8988T (cell line): ENCODE results near the gene CACNA1C.
A peak's percentile ranks its signal among the peaks of the same experiment; 100 is the strongest.

Experiments used
- DNase-seq: peaks from one replicate; pipeline ENCODE4 v3.0.0; 2011

CACNA1C gene

DNA sequence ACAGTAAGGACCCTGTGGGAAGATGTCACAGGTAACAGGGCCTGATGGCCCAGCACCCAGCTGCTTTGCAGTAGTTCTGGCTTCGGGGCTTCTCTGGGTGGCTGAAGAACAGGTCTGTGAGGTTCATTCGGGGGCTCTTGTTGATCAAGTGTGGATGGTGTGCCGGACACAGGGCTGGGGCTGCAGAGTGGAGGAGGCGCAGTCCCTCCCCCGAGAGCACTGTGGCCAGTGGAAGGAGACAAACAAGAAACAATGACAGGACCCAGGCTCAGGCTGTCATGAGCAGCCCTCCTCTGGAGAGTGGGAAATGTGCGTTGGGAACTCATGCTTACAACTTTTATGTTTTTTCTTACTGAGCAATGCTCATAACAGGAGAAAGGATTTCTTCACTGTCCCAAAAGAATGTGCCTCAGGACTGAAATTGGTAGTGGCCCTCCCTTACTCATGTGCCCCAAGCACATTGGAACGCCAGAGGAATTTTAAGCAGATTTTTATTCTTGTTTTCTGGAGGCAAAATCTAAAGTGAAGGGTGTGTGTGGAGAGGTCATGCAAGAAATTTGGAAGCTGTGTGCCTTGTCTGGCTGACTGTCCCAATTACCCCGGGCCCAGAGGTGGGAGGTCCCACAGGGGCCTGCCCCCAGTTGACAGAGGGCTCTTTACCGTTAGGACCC, 233.8 kb downstream of the CACNA1C start:
- no peak for DNase-seq

DNA sequence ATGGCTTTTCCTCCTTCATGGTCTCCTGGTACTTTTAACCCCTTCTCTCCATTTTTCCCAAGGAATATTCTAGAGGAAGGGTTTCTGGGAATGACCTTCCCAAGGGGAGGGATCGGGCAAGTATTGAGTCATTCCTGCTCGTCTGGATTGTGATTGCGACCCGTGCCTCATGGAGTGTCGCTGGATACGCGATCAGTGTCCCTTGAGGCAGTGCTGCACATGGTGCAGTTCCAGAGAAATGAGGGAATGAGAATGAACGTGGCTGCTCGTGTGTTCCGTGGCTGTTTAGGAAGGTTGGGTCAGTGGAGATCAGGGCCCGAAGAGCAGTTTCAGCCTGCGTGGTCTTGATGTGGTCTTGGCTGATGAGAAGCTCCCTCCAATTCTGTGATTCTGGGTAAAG, 234.4 kb downstream of the CACNA1C start:
- DNase-seq: no peak

DNA sequence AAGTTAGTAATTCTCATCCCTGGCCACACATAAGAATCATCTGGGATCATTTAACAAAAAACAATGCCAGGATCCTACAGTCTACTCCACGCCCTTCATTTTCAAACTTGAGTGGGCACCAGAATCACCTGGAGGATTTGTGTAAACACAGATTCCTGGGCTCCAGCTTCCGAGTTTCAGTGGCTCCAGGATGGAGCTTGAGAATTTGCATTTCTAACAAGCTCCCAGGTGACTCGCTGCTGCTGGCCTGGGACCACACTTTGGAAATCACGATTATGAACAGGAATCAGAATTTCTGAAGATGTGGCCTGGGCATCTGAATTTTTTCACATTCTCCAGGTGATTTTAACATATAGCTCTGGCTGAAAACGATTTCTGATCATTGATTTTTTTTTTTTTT, 234.8 kb downstream of the CACNA1C start:
- no peak for DNase-seq

DNA sequence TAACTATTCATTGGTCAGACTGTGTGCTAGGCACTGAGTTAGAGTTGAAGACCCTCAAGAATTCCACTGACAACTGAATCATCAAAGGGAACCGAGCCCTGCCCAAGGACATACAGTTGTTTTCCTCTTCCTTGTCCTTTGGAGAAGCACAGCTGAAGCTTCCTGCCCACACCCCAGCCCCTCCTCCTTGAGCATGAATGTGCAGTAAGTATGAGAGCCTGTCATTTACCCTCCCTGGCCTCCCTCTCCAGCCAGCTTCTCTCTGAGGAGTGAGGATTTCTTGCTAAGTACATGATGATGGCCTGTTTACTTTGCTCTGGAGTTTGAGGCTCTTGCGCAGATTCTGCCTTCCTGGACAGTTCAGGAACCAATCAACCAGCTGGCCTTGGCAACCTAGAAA, 235.2 kb downstream of the CACNA1C start:
- DNase-seq: no peak

DNA sequence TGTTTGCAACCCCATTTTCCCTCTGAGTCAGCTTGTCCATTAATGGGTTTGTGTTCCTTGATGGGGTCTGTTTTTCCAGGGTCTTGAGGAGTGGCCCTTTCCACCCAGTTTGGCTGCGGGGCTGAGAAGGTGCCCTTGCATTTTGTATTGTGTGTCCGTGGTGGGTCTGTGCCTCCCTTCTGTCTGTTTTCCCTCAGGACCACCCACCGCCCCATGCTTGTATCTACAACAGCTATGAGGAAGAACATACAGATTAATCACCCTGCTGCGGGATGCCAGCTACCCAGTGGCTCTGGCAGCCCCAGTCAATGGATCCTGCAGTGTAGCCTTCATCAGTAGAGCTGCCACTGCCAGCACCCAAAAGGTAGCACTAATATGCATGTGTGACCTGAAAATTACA, 235.7 kb downstream of the CACNA1C start:
- DNase-seq: no peak

DNA sequence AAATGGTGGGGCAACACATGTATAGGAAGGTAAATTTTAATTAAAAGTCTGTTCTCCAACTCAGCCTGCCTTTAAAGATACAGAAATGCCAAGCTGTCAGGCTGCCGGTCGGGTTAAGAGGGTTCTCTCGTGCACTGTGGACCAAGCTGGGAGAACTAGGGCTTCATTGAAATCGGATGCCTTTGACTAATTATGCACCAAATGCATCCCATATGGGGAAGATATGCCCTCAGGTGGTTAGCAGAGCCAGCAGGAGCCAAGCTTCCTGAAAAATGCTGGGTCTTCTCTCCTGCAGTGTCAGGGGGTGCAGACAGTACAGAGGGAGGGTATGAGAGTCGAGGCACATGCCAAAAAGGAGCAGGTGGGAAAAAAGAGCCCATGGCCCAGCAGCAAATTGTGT, 236.1 kb downstream of the CACNA1C start:
- no peak for DNase-seq

DNA sequence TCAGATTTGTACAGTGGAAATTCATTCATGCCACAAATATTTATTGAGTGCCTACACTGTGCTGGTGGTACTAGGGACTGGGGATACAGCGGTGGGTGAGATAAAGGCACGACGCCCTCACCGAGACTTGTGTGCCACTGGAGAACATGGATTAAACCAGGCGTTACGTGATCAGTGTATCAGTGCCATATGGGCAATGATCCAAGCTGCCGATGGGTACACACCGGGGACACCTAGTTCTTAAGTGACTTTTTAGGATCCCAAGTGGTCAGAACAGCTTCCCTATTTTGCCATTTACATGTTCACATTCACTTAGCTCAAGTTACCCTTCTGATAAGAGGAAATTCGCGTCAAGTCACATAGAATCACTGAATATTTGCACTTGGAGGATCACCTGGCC, 236.7 kb downstream of the CACNA1C start:
- DNase-seq: no peak

DNA sequence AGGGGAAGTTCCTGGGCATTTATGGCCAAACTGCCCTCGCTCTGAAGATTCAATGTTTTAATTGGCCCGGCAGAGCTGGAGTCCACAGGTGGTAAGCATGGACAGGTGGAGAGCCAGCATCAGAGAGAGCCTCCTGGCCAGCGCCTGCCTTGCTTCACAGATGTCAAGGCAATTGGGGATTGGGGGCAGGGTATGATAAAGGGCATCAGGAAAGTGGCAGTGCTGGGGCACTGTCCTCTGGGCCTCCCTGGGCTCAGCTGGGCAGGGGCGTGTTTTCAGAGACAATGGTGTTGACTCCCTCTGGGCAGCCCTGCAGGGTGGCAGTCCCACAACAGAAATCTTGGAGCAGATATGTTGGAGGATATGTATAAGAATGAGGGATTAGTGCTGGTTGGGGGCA, 237.3 kb downstream of the CACNA1C start:
- DNase-seq: no peak

DNA sequence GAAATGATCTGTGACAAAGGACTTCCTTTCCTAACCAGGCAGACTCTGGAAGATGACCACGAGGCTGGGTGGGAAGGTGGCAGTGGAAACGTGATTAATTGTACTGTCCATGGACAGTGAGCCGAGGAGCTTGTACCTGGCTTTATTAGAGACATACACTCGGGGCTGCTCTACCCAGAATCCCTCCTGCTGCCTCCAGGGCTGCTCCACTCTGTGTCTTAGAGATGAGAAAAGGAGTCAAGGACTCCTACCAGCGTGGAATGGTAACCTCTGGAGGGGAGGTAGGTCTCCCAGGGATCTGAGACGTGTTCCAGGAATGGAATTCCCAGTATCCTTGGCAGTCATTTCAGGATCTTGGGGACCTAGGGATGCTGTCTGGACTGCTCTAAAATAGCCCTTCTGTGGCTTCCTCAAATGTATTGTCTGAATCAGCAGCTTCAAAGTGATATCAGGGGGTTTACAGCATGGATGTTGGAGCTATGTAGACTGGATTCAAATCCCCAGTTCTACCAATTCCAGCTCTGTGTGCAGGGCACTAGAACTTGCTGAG, 237.8 kb downstream of the CACNA1C start:
- no peak for DNase-seq

DNA sequence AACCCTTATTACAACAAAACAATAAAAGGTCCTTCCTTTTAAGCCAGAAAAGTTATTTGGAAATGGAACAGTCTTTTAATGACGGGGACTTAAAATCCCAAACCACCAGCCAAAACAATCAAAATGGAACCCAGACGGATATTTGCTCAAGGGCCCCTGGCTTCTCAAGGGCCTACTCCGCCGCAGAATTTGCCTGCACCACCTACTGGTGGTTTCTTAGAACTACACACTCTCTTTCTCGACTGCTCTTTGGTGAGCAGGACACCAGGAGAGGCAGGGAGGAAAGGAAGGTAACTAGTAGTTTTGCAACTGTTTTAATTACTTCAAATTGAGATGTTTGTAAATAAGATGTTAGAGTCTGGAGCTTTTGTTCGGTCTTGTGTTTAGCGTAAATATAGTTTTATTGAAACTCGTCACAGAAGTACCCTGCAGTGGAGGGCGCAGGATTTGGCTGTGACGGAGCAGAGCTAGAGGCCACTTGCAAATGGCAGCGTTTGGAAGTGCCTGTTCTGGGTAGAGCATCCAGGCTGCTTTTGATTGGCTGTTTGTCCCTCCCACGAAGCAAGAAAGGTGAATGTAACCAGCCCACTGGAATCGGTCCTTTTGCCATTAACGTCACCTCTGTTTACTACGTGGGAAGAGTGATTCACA, 238.5 kb downstream of the CACNA1C start:
- peak; percentile 71 for DNase-seq

DNA sequence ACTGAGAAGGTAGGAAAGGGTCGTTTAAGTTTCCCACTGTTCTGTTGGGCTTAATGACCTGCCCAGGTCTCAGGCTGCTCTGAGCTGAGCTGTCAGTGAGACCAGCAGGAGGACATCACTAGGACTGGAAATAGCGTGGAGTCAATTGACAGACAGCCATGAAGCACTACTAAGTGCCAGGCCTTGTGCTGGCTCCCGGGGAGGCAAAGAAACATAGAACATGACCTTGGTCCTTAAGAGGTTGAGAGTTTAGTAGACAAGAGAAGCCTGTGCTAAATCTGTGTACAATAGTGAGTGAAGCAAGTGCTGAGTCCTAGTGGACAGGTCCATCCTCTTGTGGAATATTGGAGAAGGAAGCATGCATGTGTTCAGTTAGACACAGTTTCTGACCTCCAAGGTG, 239.2 kb downstream of the CACNA1C start:
- no peak for DNase-seq

DNA sequence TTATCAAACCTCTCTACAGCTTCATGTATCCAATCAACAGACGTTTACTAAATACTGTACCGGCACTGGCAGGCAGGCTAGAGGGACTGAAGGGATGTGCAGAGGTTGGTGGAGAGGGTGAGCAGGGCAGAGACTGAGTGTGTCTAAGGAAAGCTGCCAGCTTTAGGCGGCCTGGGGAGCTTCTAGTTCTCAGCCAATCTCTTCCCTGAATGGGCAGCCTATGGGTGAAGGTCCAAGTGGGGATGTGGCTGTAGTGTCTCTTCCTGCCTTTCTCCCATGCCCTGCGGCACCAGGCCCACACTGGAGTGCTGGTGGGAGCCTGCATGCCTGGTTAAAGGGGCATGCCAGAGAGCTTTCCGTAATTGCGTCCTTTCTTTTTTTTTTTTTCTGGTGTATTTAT, 239.8 kb downstream of the CACNA1C start:
- no peak for DNase-seq

DNA sequence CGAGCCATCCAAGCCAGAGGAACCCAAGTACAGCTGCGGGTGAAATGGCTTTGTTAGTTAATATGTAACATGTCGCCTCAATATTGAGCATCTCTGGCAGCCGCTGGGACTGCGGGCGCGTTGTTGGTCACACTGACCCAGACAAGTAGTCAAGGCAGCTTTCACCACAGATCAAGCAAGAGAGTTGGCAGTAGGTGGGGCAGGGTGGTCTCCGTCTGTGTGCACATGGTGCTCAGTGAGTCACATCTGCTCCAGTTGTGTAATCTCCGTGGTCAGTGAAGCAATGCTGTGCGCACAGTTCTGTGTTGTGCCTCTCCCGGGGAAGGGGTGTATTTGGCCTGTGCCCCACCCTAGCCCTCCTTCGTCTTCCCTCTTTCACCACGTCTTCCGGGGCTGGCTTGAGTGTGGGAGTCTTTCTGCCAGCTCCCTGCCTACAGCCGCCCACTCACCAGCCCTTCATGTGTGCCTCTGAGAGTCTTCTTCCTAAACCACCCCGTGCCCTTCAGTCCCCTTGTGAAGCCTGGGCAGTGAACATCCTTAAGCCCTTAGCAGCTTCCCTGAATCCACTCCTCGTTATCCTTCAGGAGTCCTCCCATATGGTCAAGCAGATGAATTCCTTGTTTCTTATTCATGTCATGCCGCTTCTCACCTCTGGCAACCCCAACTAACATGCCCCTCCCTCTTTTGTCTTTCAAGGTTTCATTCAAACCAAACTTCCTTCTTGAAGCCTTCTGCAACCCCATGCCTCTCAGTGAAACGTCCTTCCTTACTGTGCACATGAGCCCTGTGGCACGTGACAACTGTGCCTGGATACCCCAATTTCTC, 242.1 kb downstream of the CACNA1C start:
- no peak for DNase-seq

DNA sequence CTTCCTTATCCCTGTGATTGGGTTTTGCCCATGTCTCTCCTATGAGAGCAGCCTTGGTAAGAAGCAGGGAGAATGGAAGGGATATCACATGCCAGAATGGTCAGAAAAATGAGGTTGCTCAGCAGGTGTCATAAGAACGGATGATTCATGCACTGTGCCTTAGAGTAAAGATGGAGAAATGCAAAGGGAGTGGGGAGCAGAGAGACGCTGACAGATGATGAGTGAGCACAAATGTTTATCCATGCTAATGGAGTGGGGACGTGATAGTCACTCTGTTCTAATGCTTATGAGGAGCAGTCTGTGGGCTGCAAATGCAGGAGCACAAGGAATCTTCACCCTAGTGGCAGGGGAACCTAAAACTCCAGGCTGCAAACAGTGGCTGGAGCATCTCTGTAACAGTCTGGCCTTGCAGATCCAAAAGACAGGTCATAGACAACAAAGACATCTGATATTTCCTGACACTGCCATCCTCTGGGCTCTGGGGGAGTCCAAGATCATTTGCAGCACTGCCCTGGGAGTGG, 243.2 kb downstream of the CACNA1C start:
- no peak for DNase-seq

DNA sequence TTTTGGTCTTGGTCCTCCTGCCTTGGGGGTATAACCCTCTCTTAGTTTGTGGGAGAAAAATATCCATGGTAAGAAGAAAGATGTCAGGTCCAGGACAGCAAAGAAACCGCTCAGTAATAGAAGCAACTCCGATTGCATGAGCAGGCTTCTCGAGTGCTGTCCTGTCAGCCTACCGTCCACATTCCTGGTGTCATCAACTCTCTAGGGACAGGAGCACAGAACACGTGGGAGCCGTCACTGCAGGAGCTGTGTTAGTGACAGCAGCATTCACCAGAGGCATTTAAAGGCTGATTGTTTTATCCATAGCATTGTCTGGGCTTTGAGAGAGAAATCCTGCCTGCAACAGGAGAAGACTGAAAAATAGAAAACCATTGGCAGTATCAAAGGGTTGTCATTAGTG, 244.2 kb downstream of the CACNA1C start:
- no peak for DNase-seq

DNA sequence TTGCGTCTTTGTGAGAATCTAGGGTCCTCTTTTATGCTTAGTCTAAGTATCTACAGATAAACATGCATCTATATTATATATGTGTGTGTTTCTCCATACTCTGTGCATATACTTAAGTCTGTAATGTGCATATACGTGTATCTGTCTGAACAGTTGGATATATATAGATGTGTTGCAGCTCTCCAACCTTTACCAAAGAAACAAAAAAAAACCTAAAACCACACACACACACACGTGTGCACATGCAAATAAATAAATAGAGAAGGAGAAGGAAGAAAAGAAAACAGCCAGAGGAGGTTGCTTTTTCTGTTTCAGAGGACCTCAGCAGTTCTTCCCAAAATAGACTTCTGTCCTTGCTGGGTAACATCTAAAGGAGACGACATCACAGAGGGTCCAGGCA, 244.9 kb downstream of the CACNA1C start:
- no peak for DNase-seq

DNA sequence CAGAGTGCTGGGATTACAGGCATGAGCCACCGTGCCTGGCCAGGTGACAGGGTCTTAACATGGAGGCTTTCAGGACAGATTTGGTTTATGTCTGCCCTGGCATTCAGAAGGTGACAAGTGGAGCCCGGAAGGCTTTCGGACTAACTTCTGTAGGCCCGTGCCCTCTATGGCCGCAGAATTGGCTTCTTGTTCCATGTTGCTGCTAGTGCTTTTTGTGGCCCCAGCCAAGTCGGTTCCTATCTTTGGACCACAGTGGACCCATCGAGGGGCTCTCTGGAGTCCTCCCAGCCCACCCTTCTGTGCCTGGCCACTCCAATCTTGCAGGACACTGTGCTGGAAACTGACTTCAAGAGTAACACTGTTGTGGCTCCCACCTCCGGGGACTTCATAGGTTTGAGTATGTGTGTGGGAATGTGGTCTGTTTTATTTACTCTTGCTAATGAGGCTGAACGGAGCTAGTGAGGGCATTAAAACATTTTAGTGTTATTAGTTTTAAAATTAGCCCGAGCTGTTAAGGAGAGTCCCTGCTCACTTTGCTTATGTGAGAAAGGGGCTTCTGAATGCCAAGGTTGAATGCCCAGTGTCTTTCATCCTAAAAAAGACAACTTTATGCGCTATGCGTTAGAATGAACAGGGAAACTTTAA, 245.9 kb downstream of the CACNA1C start:
- DNase-seq: no peak

DNA sequence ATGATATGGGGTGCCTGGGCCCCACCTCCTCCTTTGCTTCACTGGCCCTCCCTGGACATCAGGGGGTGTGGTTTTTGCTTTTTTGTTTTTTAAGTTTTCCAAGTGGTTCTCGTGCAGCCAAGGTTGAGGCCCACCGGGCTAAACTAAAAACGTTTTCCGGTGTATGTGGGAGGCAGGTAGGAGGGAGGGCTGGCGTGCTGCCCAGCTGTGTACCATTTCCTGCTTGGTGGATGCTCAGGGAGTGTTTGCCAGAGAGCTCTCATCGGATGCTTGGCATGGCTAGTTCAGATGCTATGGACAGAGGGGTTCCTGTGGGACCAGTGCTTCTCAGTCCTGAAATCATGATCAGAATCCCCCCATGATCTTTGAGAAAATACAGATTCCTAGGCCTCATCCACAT, 246.4 kb downstream of the CACNA1C start:
- DNase-seq: no peak

DNA sequence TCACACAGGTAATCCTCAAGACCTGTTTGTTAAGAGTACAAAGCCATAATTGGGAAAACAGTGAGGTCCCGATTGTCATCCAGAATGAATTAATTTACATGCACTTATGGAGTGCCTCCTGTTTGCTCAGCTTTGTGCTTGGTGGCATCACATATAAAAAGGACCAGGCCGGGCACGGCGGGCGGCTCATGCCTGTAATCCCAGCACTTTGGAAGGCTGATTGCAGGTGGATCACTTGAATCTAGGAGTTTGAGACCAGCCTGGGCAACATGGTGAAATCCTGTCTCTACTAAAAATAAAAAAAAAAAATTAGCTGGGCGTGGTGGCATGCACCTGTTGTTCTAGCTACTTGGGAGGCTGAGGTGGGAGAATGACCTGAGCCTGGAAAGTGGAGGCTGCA, 247.4 kb downstream of the CACNA1C start:
- no peak for DNase-seq

DNA sequence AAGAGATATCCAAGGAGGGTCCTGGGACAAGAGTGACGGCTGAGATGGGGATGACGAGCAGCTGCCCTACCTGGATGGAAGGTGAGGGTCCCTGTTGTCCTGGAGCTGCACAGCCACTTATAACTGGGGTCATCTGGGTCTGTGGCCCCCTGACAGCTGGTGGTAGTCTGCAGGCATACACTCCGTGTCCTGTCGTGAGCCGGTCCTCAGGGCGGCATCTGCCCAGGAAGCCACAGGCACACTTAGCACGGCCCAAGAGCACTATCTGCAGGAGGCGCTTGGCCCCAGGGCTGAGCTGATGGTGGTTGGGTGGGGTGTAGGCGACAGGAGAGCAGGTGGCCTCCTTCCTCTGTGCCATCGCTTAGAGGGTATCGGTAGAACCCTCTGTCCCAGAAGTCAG, 248.1 kb downstream of the CACNA1C start:
- no peak for DNase-seq

DNA sequence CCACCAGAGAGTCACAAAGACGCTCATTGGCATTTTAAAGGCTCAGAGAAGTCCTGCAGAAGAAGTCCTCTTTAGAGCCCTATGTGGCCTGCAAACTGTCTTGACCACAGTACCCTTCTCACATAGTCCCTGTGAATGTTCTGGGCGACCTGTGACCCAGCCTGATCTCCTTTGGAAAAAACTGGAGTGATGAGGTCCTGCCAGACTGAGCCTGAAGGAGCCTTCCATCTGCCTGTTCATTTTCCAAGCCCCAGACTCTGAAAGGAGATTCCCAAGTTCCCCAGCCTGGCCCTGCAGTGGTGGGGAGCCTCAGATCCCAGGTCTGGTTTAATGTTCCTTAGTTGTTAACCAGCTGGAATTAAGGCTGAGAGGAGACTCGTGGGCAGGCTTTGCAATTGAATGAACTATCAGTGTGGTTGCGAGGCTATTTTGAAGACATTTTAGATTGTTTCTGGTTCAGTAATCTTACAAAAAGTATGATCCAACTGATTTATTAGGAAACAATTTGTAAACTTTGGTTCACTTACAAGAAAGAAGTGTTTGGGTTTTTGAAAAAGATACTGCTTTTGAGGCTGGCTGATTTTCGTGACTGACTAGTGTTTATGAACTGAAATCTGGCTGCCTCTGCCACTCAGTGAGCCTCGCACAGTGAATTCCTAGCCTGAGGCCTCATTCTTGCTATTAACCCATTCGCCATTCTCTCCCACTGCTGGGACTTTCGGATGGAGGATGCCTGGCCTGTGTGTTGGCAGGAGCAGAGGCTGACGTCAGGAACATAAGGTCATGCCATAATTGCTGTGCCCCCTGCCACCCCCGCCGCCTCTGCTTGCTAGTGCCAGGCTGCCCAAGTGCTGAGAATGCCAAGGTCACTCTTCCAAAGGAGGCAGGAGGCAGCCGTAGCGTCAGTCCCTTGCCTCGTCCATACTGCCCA, 249.0 kb downstream of the CACNA1C start:
- DNase-seq: no peak
